HG03457 (cell line): ENCODE data around the gene DYNLRB2.

Experiments used
- ATAC-seq: cut with Tn5 transposase; IDR thresholded peaks from one replicate; pipeline ENCODE4 v1.9.1; 2021; ENCODE audit warnings: moderate number of reproducible peaks; ENCODE audit not compliant: unreplicated experiment

The DYNLRB2 gene

GRCh38 chr16:80596507-80597207, 55.9 kb downstream of the DYNLRB2 start:
- no peak for ATAC-seq

- no peak for ATAC-seq
Observed at GRCh38 chr16:80599466-80599865, 58.7 kb downstream of the DYNLRB2 start.
